Inflammatory macrophage treated with lipopolysaccharide for 4 hours (primary cell): ENCODE measurements around the gene NCF4.

Source experiments
- DNase-seq: peaks from one replicate; pipeline ENCODE4 v3.0.0-alpha.2; 2020

NCF4 gene

GRCh38 chr22:36860821-36861659 lies at the start of gene NCF4:
Gene NCF4 (plus strand): TSS chr22:36861006. CDS start chr22:36861172, 166 bp downstream.
- DNase-seq = peak; percentile 97

GRCh38 chr22:36811094-36811800 lies 49.6 kb upstream of the NCF4 start:
- no peak for DNase-seq

GRCh38 chr22:36814801-36815200 lies 46.0 kb upstream of the NCF4 start:
- DNase-seq = no peak

GRCh38 chr22:36815558-36816338 lies 45.1 kb upstream of the NCF4 start:
- DNase-seq = no peak

GRCh38 chr22:36816339-36816635 lies 44.5 kb upstream of the NCF4 start:
- DNase-seq = no peak

- DNase-seq = peak; percentile 52
These were observed 43.9 kb upstream of the NCF4 start, which contains the start of gene PVALB for GRCh38 chr22:36816636-36817524. Gene PVALB (minus strand): TSS chr22:36817035. CDS start chr22:36817005, 30 bp downstream.

- DNase-seq = no peak
These were observed 43.3 kb upstream of the NCF4 start for GRCh38 chr22:36817525-36817848.

GRCh38 chr22:36818010-36818642 lies 42.7 kb upstream of the NCF4 start:
- no peak for DNase-seq

GRCh38 chr22:36819112-36819511 lies 41.7 kb upstream of the NCF4 start:
- no peak for DNase-seq

- no peak for DNase-seq
These were observed 38.2 kb upstream of the NCF4 start for GRCh38 chr22:36822581-36822980.

GRCh38 chr22:36823186-36823839 lies 37.5 kb upstream of the NCF4 start:
- no peak for DNase-seq

GRCh38 chr22:36824655-36825054 lies 36.2 kb upstream of the NCF4 start:
- no peak for DNase-seq

GRCh38 chr22:36826262-36826661 lies 34.5 kb upstream of the NCF4 start:
- DNase-seq = no peak

GRCh38 chr22:36828815-36829214 lies 32.0 kb upstream of the NCF4 start:
- no peak for DNase-seq

GRCh38 chr22:36829370-36830002 lies 31.3 kb upstream of the NCF4 start:
- no peak for DNase-seq

- DNase-seq = no peak
These were observed 30.2 kb upstream of the NCF4 start for GRCh38 chr22:36830601-36831000.

GRCh38 chr22:36831206-36831605 lies 29.6 kb upstream of the NCF4 start:
- DNase-seq = peak; percentile 34

- DNase-seq = peak; percentile 71
These were observed 29.1 kb upstream of the NCF4 start for GRCh38 chr22:36831717-36832116.

GRCh38 chr22:36833073-36833472 lies 27.7 kb upstream of the NCF4 start:
- DNase-seq = peak; percentile 80

GRCh38 chr22:36835903-36836302 lies 24.9 kb upstream of the NCF4 start:
- DNase-seq = no peak
